GM19455 (cell line): ENCODE data around the gene RELN.

ENCODE experiments used
- ATAC-seq: cut with Tn5 transposase; IDR thresholded peaks from one replicate; pipeline ENCODE4 v1.9.1; 2021; ENCODE audit not compliant: unreplicated experiment

Gene RELN

GRCh38 chr7:103580031-103580430, 409.4 kb downstream of the RELN start:
- ATAC-seq: no peak

- ATAC-seq: no peak
These were observed 412.4 kb downstream of the RELN start for GRCh38 chr7:103577059-103577458.

- no peak for ATAC-seq
These were observed 412.8 kb downstream of the RELN start for GRCh38 chr7:103576641-103577040.

DNA sequence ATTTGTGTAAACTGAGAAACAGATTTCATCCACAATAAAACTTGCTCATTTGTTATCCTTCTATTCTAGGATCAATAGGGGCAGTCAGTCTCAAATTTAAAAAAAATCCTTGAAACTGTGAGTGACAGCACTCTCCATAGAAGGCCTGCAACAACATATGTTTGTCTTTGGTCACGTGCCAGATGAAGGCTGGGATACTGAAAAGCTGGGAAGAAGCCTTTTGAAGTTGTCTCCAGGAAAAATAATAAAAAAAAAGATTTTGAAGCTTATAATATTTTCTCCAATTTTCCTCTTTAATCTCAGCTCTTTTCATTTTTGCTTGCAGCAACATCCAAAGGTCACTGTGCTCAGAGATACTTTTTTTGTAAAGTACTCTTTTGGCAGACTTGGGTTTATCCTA, 414.9 kb downstream of the RELN start:
- no peak for ATAC-seq

- ATAC-seq: no peak
These were observed 415.9 kb downstream of the RELN start for GRCh38 chr7:103573479-103574058.

DNA sequence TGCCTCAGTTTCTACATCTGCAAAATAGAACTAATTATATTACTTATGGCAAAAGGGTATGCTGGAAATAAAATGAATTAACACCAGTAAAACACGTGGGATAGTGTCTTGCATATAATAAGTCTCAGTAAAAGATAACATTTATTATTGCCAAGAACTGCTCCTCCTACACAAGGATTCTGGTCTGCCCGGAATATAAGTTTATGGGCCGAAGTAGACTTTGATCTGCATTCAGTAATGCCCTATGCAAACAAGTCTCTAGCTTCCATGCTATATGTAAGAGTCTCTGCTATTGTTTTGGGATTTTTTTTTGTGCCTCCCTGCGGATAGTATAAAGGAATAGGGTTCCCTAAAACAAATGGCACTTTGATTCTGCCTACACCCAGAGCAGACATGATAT, 417.9 kb downstream of the RELN start:
- ATAC-seq: no peak

DNA sequence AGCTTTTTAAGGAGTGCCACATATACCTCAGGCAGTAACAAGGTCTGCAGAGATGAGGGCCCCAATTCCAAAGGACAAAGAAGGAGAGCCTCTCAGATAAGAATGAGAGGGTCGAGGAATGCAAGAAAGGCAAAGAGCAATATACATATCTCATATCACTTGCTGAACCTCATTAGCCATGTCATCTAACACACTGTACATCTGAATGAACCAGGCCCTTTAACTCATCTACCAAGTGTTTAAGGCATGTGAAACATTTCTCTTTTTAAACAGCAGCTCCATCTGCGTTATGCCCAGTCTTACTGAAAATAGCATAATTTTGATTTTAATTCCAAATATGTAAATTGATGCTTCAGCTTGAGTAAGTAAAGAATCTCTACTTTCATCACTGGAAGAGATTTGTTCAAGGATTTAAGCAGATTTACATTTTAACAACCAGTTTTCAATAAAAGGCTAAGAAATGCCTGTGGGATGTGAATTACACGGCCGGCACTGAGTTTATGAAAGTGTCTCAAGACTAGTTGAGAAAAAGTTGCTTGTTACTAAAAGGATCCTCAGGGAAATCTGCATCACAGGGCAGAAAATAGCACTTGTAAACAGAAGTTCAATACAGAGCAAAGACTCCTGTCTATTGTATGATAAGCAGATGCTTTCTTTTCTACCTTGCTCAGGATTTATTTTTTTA, 419.7 kb downstream of the RELN start:
- ATAC-seq: no peak

DNA sequence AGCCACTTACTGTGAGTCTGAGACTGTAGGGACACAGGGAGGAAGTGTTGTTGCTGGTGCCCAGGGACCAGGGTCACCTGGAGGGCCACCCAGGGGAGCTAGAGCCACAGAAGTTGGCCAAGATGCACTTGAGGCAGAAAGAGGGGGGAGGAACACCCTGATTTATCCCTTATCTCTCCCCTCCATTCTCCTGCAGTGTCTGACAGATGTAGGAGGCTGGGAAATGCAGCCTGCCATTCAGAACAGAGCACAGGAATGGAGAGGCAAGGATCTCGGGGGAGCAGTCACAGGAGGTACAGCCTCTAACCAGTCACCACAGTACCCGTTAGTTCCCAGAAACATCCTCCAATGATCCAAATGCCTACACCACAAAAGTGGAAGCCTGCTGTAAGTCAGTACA, 425.0 kb downstream of the RELN start:
- no peak for ATAC-seq

DNA sequence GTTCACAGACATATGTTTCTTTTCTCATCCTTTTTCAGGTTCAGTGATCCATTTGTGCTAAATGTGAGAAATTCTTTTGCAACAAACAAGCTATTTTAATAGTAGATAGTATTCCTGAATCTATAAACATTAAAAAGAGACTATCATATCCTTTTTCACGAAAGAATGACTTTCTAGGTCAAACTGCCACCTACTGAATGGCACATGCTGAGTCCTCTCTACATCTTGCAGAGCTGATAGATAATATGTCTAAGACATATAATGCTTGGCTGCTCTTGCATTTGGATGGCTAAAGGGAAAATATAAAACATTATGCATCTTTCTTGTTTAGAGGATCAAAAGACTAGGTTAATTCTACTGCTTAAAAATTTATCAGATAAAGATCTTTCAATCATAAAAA, 429.3 kb downstream of the RELN start:
- no peak for ATAC-seq

DNA sequence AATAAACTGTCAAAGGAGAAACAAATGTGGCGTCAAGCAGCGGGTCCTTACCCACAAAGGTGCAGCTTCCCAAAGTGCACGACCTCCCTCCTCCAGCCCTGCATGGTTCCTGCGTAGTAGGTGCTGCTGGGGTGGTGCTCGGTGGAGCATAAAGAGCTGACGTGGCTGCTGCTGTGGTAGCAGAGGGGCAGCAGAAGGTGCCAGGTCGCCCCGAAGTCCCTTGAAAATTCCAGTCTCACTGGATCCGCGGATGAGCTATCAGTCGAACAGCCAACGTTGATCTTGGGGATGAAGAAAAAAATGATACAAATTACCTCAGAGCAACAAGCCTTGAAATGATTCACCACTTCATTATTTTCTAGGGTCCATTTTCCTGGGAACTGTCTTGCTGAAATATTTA, 438.4 kb downstream of the RELN start:
- no peak for ATAC-seq

- no peak for ATAC-seq
These were observed 439.7 kb downstream of the RELN start for GRCh38 chr7:103549786-103550185.

- no peak for ATAC-seq
These were observed 441.8 kb downstream of the RELN start for GRCh38 chr7:103547451-103548284.

DNA sequence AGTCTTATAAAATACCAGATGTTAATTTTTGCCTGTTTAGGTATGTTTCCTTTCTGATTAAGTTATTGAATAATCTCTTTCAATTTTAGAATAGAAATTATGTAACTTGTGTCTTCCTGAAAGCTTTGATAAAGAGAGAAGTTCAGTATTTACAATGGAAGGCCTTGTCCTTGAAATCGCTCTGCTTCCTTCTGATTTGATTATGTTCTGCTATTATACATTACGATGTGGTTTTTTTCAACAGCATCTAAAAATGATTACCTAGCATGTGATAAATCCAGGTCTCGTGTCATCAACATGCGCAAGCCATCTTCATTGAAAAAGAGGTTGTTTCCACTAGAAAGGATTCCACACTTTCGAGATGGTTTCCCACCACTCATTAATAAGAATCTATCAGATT, 447.0 kb downstream of the RELN start:
- ATAC-seq: no peak

- ATAC-seq: no peak
These were observed 447.5 kb downstream of the RELN start for GRCh38 chr7:103541947-103542346.

- ATAC-seq: no peak
These were observed 448.4 kb downstream of the RELN start for GRCh38 chr7:103541026-103541425.

GRCh38 chr7:103540338-103540737, 449.1 kb downstream of the RELN start:
- no peak for ATAC-seq

DNA sequence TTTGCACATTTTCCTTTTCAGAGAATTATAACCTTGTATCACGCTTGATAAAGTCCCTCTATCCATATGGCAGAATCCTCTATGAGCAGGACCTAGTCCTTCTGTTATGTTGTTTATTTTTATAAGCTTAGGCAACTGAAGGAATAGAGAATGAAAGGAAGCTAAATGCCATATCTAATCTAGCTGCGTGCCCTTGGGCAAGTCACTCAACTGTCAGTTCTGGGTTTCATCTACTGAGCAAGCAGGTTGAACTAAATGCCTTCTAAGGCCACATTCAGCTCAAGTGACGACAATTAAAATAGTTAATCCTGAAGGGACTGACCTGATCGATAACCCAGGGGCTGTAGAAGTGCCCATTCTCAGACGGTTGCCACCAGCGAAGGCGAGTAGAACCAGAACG, 449.6 kb downstream of the RELN start:
- no peak for ATAC-seq

DNA sequence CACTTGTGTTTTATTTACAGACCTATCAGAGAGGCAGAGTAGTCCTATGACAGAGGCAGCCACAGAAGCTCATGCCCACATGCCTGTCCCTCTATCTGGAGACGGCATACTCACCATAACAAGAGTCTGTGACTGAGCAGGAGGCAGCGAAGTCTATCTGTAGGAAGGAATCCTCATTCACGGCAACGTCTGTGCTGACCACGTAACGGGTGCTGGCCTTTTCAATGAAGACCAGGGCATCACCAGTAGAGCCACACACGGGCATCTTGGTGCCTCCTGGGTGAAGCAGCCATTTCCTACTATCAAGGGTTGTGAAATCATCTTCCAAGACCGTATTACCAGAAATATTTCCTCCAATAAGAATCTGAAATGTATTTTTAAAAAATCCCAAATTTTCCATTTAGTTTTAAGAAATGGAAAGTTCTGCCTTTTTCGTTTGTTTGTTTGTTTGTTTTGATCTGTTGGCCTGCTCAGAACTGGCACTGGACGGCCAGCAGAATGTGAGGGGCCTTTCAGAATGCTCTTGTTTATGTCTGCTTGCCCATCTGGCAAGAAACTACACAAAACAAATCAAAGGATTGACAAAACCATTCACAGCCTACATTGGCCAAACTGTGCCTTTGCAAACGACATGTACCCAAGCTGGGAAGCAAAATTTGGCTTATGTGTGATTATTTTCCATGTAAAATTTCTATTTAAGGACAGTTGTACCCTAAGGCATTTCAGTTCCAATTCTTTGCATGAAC, 450.3 kb downstream of the RELN start:
- ATAC-seq: no peak

DNA sequence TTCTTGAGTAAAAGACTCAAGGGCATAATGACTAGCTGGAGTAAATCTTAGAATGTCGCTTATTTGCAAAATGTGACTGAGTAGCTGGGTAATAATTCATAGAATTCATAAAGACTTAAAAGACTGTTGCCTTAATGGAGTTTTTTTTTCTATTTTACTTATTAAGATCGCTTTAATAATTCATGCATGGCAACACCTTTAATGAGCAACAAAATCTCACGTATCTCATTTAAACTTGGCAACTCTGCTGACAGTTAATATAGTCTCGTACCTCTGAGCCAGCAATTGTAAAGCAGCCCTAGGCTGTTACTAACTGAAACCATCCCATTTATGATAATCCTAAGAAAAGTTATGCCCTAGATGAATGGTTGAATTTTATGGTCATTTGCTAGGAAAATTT, 455.7 kb downstream of the RELN start:
- no peak for ATAC-seq

- ATAC-seq: no peak
These were observed 456.5 kb downstream of the RELN start for GRCh38 chr7:103532955-103533354.

DNA sequence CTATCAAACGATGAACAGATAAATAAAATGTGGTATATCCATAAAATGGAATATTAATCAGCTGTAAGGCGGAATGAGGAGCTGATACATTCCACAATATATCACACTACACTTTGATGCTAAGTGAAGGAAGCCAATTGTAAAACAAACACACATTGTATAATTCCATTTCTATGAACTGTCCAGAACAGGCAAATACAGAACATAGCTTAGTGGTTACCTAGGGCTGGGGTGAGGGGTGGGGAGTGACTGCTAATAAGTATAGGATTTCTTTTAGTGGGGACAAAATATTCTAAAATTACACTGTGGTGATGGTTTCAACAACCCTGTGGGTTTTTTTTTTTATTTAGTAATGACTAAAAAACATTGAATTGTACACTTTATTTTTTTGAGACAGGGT, 461.3 kb downstream of the RELN start:
- no peak for ATAC-seq

DNA sequence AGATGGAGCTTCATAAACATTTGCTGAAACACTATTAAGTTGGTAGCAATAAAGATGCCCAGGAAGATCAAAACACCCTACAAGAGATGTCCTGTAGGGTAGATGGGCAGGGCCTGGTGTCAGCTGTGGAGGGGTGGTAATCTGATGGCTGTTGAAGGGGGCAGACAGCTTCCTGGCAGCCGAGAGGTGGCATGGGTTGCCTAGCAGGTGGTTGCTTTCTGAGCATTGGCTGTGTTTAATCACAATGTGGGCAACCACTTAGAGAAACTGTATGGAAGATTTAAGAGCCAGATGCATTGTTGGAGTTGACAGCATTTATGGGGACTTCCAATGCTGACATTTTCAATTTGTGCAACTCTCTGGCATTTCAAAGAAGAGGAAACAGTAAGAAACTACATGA, 463.5 kb downstream of the RELN start:
- no peak for ATAC-seq
